SKM-1 treated with dmso at 0.1 percent for 144 hours (cell line): ENCODE results near the gene GLT1D1.

Source experiments
- DNase-seq: peaks from one replicate; lab custom pipeline; 2025; ENCODE audit not compliant: unreplicated experiment; lab: John Stamatoyannopoulos, UW

GLT1D1 gene

GRCh38 chr12:128992116-128992515 is 138.8 kb downstream of the GLT1D1 start:
- DNase-seq = no peak

GRCh38 chr12:128992550-128992949 is 139.3 kb downstream of the GLT1D1 start:
- no peak for DNase-seq

- DNase-seq = no peak
These were observed 141.6 kb downstream of the GLT1D1 start for GRCh38 chr12:128994856-128995255.

GRCh38 chr12:128995619-128996018 is 142.3 kb downstream of the GLT1D1 start:
- DNase-seq = no peak

- DNase-seq = no peak
These were observed 148.5 kb downstream of the GLT1D1 start for GRCh38 chr12:129001826-129002225.

- no peak for DNase-seq
These were observed 149.1 kb downstream of the GLT1D1 start for GRCh38 chr12:129002427-129002826.

GRCh38 chr12:129005416-129005815 is 152.1 kb downstream of the GLT1D1 start:
- DNase-seq = no peak

GRCh38 chr12:129005829-129006228 is 152.6 kb downstream of the GLT1D1 start:
- no peak for DNase-seq

- no peak for DNase-seq
These were observed 156.8 kb downstream of the GLT1D1 start for GRCh38 chr12:129009833-129010622.

GRCh38 chr12:129016159-129016558 is 162.9 kb downstream of the GLT1D1 start:
- no peak for DNase-seq

- no peak for DNase-seq
These were observed 171.8 kb downstream of the GLT1D1 start for GRCh38 chr12:129025055-129025454.

- no peak for DNase-seq
These were observed 175.6 kb downstream of the GLT1D1 start for GRCh38 chr12:129028844-129029243.
